Fibroblast of pulmonary artery (primary cell): ENCODE measurements around the gene OR14A2.
A peak's percentile ranks its signal among the peaks of the same experiment; 100 is the strongest.
"Not testable (repeated sequence)": the region's sequence is repeated elsewhere in the genome, so short reads cannot be mapped to it uniquely, and the experiment has no call there.

Experiments used
- DNase-seq: peaks from one replicate; pipeline ENCODE4 v3.0.0-alpha.2; 2010; ENCODE audit warnings: low read depth
- H3K4me3 ChIP-seq: replicated peaks from 2 replicates; pipeline ENCODE4 v1.5.1; 2011; ENCODE audit warnings: low read depth, mild to moderate bottlenecking, control low read depth, low read length, moderate library complexity
- CTCF ChIP-seq: IDR thresholded peaks from 2 replicates; pipeline ENCODE4 v1.5.1; 2011; ENCODE audit warnings: mild to moderate bottlenecking, control low read depth, low read length, inconsistent platforms; ENCODE audit errors: missing control alignments

The OR14A2 gene

GRCh38 chr1:247746391-247746935, 1.5 kb downstream of the OR14A2 start:
- H3K4me3 ChIP-seq = no peak overlapping the region
- DNase-seq = peak; percentile 24
- no peak for TF ChIP-seq CTCF

- peak; percentile 44 for DNase-seq
- H3K4me3 ChIP-seq = not testable (repeated sequence)
Observed at GRCh38 chr1:247742215-247742760, 5.7 kb downstream of the OR14A2 start.

- DNase-seq = no peak
Observed at GRCh38 chr1:247741756-247742155, 6.2 kb downstream of the OR14A2 start.

GRCh38 chr1:247740721-247741120, 7.2 kb downstream of the OR14A2 start:
- no peak for DNase-seq
- no peak for TF ChIP-seq CTCF

More at GRCh38 chr1:247741756-247742155, 6.2 kb downstream of the OR14A2 start:
- no peak overlapping the region for H3K4me3 ChIP-seq
- TF ChIP-seq CTCF = no peak

GRCh38 chr1:247738315-247738714, 9.6 kb downstream of the OR14A2 start, which contains the start of gene OR14K1:
OR14K1 (plus strand) TSS chr1:247738615; CDS start chr1:247738615, 0 bp downstream.
- no peak for DNase-seq
- TF ChIP-seq CTCF = no peak
- no peak within 1 kb of the TSS for H3K4me3 ChIP-seq

More at GRCh38 chr1:247740721-247741120, 7.2 kb downstream of the OR14A2 start:
- H3K4me3 ChIP-seq = no peak overlapping the region

- no peak for DNase-seq
- no peak overlapping the region for H3K4me3 ChIP-seq
- no peak for TF ChIP-seq CTCF
Observed at GRCh38 chr1:247721222-247721621, 26.7 kb downstream of the OR14A2 start.

- no peak within 1 kb of the TSS for H3K4me3 ChIP-seq
- no peak for TF ChIP-seq CTCF
- no peak for DNase-seq
Observed at GRCh38 chr1:247716546-247716945, 31.4 kb downstream of the OR14A2 start, which contains the start of gene OR6F1. OR6F1 (minus strand) TSS chr1:247716646; CDS start chr1:247712755, 3,891 bp downstream.
